Suppressor macrophage treated with lipopolysaccharide for 1 hour (primary cell): Measurements from ENCODE around the gene B3GALT6.

Source experiments
- DNase-seq, 3 donors: peaks; one replicate each; pipeline ENCODE4 v3.0.0-alpha.2; 2020 to 2022

The B3GALT6 gene

GRCh38 chr1:1202831-1203560 lies 29.0 kb upstream of the B3GALT6 start:
- no peak for DNase-seq

- no peak for DNase-seq
Observed at GRCh38 chr1:1203561-1204424, 28.2 kb upstream of the B3GALT6 start.

- DNase-seq: no peak
Observed at GRCh38 chr1:1204425-1204920, 27.6 kb upstream of the B3GALT6 start.

- DNase-seq: no peak
Observed at GRCh38 chr1:1204998-1205768, 26.9 kb upstream of the B3GALT6 start.

- DNase-seq: peak; percentile 26 to 57 (median 42)
Observed at GRCh38 chr1:1205769-1206375, 26.2 kb upstream of the B3GALT6 start.

GRCh38 chr1:1206376-1206965 lies 25.6 kb upstream of the B3GALT6 start, which contains the start of gene TNFRSF18:
TNFRSF18 (minus strand) TSS chr1:1206592; CDS start chr1:1206571, 21 bp downstream.
- no peak for DNase-seq

GRCh38 chr1:1206966-1207531 lies 25.0 kb upstream of the B3GALT6 start:
- no peak for DNase-seq

GRCh38 chr1:1207571-1207892 lies 24.5 kb upstream of the B3GALT6 start:
- no peak for DNase-seq

- peak; percentile 36 to 65 (median 48) for DNase-seq
Observed at GRCh38 chr1:1208713-1209433, 23.2 kb upstream of the B3GALT6 start.

GRCh38 chr1:1210726-1211540 lies 21.1 kb upstream of the B3GALT6 start:
- DNase-seq: no peak

- DNase-seq: no peak
Observed at GRCh38 chr1:1211541-1212441, 20.2 kb upstream of the B3GALT6 start.

- peak; percentile 47 to 75 (median 48) for DNase-seq
Observed at GRCh38 chr1:1212780-1213344, 19.2 kb upstream of the B3GALT6 start.

- DNase-seq: peak; percentile 64 to 80 (median 70)
Observed at GRCh38 chr1:1213345-1214265, 18.4 kb upstream of the B3GALT6 start, which contains the start of gene TNFRSF4. TNFRSF4 (minus strand) TSS chr1:1214153; CDS start chr1:1214127, 26 bp downstream.

GRCh38 chr1:1215080-1215676 lies 16.9 kb upstream of the B3GALT6 start:
- DNase-seq: peak; percentile 67 to 87 (median 79)

GRCh38 chr1:1215881-1216605 lies 16.0 kb upstream of the B3GALT6 start:
- no peak for DNase-seq
